Vagina (tissue), 2 donors: ENCODE results near the gene SLC35F1.

Experiments
- CTCF ChIP-seq, 3 experiments: fragments of 450-650 bp in 2 of 3; fragments of 200-600 bp in 1 of 3; sonication (generic) in 1 of 3; IDR thresholded peaks; one replicate each; pipeline ENCODE4 v1.5.1; 2017 to 2019; ENCODE audit warnings: antibody characterized with exemption in 3 of 3, mild to moderate bottlenecking in 2 of 3, moderate library complexity in 2 of 3
- POLR2AphosphoS5 ChIP-seq, 2 donors: sonication (generic); formaldehyde crosslinking; IDR thresholded peaks; one replicate each; pipeline ENCODE4 v1.9.0; 2017; ENCODE audit warnings: antibody characterized with exemption in 2 of 2, mild to moderate bottlenecking in 2 of 2, low read depth in 1 of 2; ENCODE audit not compliant: insufficient read depth in 1 of 2

DNA sequence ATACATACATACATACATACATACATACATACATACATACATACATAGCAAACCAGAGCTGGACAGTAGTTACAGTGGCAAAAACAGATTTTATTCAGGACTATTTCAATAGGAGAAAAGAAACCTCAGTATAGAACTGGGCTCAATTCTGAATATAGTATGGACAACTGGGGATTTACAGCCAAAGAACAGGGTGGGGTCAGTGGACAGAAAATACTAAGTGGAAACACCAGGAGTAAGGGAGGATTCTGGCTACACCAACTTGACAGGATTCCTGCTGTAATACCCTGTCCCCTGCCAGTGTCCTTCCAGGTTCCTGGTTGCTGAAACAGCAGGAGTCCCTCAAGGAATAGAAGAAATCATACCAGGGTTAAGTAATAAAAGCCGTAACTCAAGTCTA is 293.1 kb downstream of the SLC35F1 start:
- TF ChIP-seq POLR2AphosphoS5 (IDR thresholded peaks at IDR 0.05; ENCODE audit: insufficient read depth in 1 of 2, low read depth in 1 of 2) (no peak), CTCF (IDR thresholded peaks at IDR 0.05) (no peak)
